Measurements from ENCODE around the gene PCCA.

PCCA gene

GRCh38 chr13:100395698-100396373 lies 306.9 kb downstream of the PCCA start:
- no peak overlapping the region for H3K4me3 ChIP-seq (ENCODE audit: low read depth, low read length)

- no peak overlapping the region for H3K4me3 ChIP-seq (ENCODE audit: low read depth, low read length)
These were observed 307.9 kb downstream of the PCCA start for GRCh38 chr13:100396776-100397175.

GRCh38 chr13:100397627-100398026 lies 308.7 kb downstream of the PCCA start:
- no peak overlapping the region for H3K4me3 ChIP-seq (ENCODE audit: low read depth, low read length)

- H3K4me3 ChIP-seq (ENCODE audit: low read depth, low read length) = no peak overlapping the region
These were observed 309.5 kb downstream of the PCCA start for GRCh38 chr13:100398360-100398759.

- no peak overlapping the region for H3K4me3 ChIP-seq (ENCODE audit: low read depth, low read length)
These were observed 310.6 kb downstream of the PCCA start for GRCh38 chr13:100399455-100399854.

GRCh38 chr13:100403675-100404074 lies 314.8 kb downstream of the PCCA start:
- no peak overlapping the region for H3K4me3 ChIP-seq (ENCODE audit: low read depth, low read length)

- H3K4me3 ChIP-seq (ENCODE audit: low read depth, low read length) = no peak overlapping the region
These were observed 320.2 kb downstream of the PCCA start for GRCh38 chr13:100409132-100409531.

GRCh38 chr13:100423375-100423774 lies 334.5 kb downstream of the PCCA start:
- H3K4me3 ChIP-seq (ENCODE audit: low read depth, low read length) = no peak overlapping the region

GRCh38 chr13:100428986-100429385 lies 340.1 kb downstream of the PCCA start:
- H3K4me3 ChIP-seq (ENCODE audit: low read depth, low read length) = no peak overlapping the region

GRCh38 chr13:100432611-100433010 lies 343.7 kb downstream of the PCCA start:
- no peak overlapping the region for H3K4me3 ChIP-seq (ENCODE audit: low read depth, low read length)

GRCh38 chr13:100433475-100433874 lies 344.6 kb downstream of the PCCA start:
- H3K4me3 ChIP-seq (ENCODE audit: low read depth, low read length) = no peak overlapping the region

GRCh38 chr13:100434010-100434763 lies 345.3 kb downstream of the PCCA start:
- H3K4me3 ChIP-seq (ENCODE audit: low read depth, low read length) = no peak overlapping the region

- H3K4me3 ChIP-seq (ENCODE audit: low read depth, low read length) = no peak overlapping the region
These were observed 347.2 kb downstream of the PCCA start for GRCh38 chr13:100436099-100436498.

- no peak overlapping the region for H3K4me3 ChIP-seq (ENCODE audit: low read depth, low read length)
These were observed 349.3 kb downstream of the PCCA start for GRCh38 chr13:100438059-100438788.

- H3K4me3 ChIP-seq (ENCODE audit: low read depth, low read length) = no peak overlapping the region
These were observed 350.5 kb downstream of the PCCA start for GRCh38 chr13:100439247-100439970.

- H3K4me3 ChIP-seq (ENCODE audit: low read depth, low read length) = no peak overlapping the region
These were observed 352.0 kb downstream of the PCCA start for GRCh38 chr13:100440751-100441425.

- no peak overlapping the region for H3K4me3 ChIP-seq (ENCODE audit: low read depth, low read length)
These were observed 353.4 kb downstream of the PCCA start for GRCh38 chr13:100442095-100442832.

GRCh38 chr13:100443278-100443997 lies 354.5 kb downstream of the PCCA start:
- no peak overlapping the region for H3K4me3 ChIP-seq (ENCODE audit: low read depth, low read length)

- no peak overlapping the region for H3K4me3 ChIP-seq (ENCODE audit: low read depth, low read length)
These were observed 355.1 kb downstream of the PCCA start for GRCh38 chr13:100443998-100444328.

Data from iPS-11a (cell line).